CD8-positive, alpha-beta memory T cell (primary cell): ENCODE data around the gene MRTFA. TPM values are rescaled to one million over a fixed set of nuclear protein-coding genes. Genes with fewer than 3 reads are reported as not detected.
A peak's percentile ranks its signal among the peaks of the same experiment; 100 is the strongest.

ENCODE experiments used
- CTCF ChIA-PET: fragments of 350-600 bp; sonication (Branson Sonifier 250); formaldehyde crosslinking; loops from one replicate; lab custom pipeline; 2021; ENCODE audit warnings: antibody characterized with exemption; lab: Charles Lee
- POLR2A ChIA-PET: fragments of 350-600 bp; sonication (Branson Sonifier 250); formaldehyde crosslinking; loops from one replicate; lab custom pipeline; 2021; ENCODE audit warnings: antibody characterized with exemption; lab: Charles Lee
- DNase-seq, 5 donors: peaks; one replicate each; pipeline versions ENCODE4 v3.0.0 to v3.0.0-alpha.2; 2020 to 2022; ENCODE audit warnings: mixed read lengths in 1 of 5
- H3K27ac ChIP-seq: one replicate; pipeline ENCODE4 v1.7.0; 2013; ENCODE audit warnings: low read depth, mild to moderate bottlenecking, low read length, moderate library complexity
- H3K27me3 ChIP-seq: 2 replicates; pipeline ENCODE4 v1.7.0; 2013; ENCODE audit warnings: low read length, mild to moderate bottlenecking; ENCODE audit not compliant: insufficient read depth, poor library complexity, severe bottlenecking
- H3K36me3 ChIP-seq: 2 replicates; pipeline ENCODE4 v1.7.0; 2013; ENCODE audit warnings: mild to moderate bottlenecking, low read length, moderate library complexity; ENCODE audit not compliant: insufficient read depth
- H3K4me1 ChIP-seq: 2 replicates; pipeline ENCODE4 v1.7.0; 2013; ENCODE audit warnings: mild to moderate bottlenecking, low read length, moderate library complexity; ENCODE audit not compliant: insufficient read depth
- H3K4me3 ChIP-seq: 2 replicates; pipeline ENCODE4 v1.7.0; 2013; ENCODE audit warnings: mild to moderate bottlenecking, low read length
- H3K9me3 ChIP-seq: 2 replicates; pipeline ENCODE4 v1.7.0; 2013; ENCODE audit warnings: mild to moderate bottlenecking, low read length
- H3K27ac Mint-ChIP-seq, 8 donors: one replicate each; pipeline ENCODE4 v1.8.0; 2020 to 2021; ENCODE audit warnings: mixed read lengths in 8 of 8, mild to moderate bottlenecking in 6 of 8, inconsistent platforms in 3 of 8, moderate library complexity in 3 of 8
- H3K27me3 Mint-ChIP-seq, 2 donors: one replicate each; pipeline ENCODE4 v1.8.0; 2020 to 2021; ENCODE audit warnings: mixed read lengths in 2 of 2, mild to moderate bottlenecking in 1 of 2, moderate library complexity in 1 of 2
- H3K36me3 Mint-ChIP-seq, 3 donors: one replicate each; pipeline ENCODE4 v1.8.0; 2020 to 2021; ENCODE audit warnings: mixed read lengths in 3 of 3, inconsistent platforms in 1 of 3, mild to moderate bottlenecking in 1 of 3
- H3K4me1 Mint-ChIP-seq, 3 donors: one replicate each; pipeline ENCODE4 v1.8.0; 2020 to 2021; ENCODE audit warnings: mixed read lengths in 3 of 3, inconsistent platforms in 1 of 3, mild to moderate bottlenecking in 1 of 3
- H3K4me3 Mint-ChIP-seq, 7 donors: one replicate each; pipeline ENCODE4 v1.8.0; 2020 to 2021; ENCODE audit warnings: mixed read lengths in 7 of 7, mild to moderate bottlenecking in 6 of 7, moderate library complexity in 4 of 7, inconsistent platforms in 2 of 7
- H3K9me3 Mint-ChIP-seq, 5 donors: one replicate each; pipeline ENCODE4 v1.8.0; 2020 to 2022; ENCODE audit warnings: mixed read lengths in 5 of 5, mild to moderate bottlenecking in 3 of 5, moderate library complexity in 2 of 5, inconsistent platforms in 1 of 5
- polyA plus RNA-seq: library from polyadenylated mRNA; unstranded; fragments of 300-500 nt; fragmentation: Illumina TruSeq; gene quantifications from one replicate; pipeline ENCODE4 v1.2.3, GENCODE V29; 2021
- total RNA-seq, 2 experiments: library from RNA; stranded (reverse); gene quantifications; one replicate each; pipeline ENCODE4 v1.2.3, GENCODE V29; 2021

MRTFA gene
- total and polyA plus RNA-seq, 3 experiments from 2014 or later = 22.9 to 40.5 (median 38.6) TPM

DNA sequence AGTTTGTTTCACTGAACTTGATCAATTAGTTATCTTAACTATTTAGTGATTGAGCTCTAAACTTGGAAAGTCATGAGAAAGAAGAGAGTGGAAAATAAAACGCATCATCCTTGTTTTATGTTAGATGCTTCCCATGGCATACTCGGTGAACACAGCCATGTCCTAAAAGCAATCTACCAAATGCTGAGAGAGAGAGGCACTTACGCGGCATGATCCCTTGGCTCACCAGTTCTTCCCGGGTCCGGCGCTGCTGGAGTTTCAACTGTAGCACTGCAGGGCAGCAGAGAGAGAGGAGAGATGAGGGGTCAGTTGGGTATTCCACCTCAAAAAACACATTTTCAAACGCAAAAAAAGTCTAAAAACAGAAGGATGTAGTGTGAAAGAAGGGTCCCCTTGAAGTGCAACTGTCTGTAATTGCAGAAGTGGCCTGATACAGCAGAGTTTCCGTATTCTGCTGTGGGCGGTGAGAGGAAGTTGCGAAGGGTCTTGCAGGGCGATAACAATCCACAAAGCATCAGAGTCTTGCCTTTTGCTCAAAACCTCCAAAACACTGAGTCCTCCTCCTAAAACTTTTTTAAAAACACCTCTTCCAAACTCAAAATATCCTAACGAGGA is 173.4 kb downstream of the MRTFA start:
- ChIA-PET CTCF (interaction anchor here (0.8 to 2.5 kb wide), 8 partner anchors 9 to 183 kb away, joined by 3 to 12 read pairs (median 3); no protein-coding TSS in a partner anchor), POLR2A (interaction anchor here (1.0 kb wide), 1 partner anchor 9 kb away, joined by 3 read pairs; no protein-coding TSS in a partner anchor)
- peak overlapping the region; percentile 70 for H3K27ac ChIP-seq
- H3K27me3 ChIP-seq = no peaks in the 10 kb centered on the region
- peak overlapping the region; percentile 88 to 99 (median 97) for H3K4me3 Mint-ChIP-seq
- no peaks in the 10 kb centered on the region for H3K27me3 Mint-ChIP-seq
- H3K36me3 Mint-ChIP-seq = peaks cover 3 to 34% (median 8%) of the 10 kb centered on the region in 3 donors
- H3K9me3 ChIP-seq = no peaks in the 10 kb centered on the region
- peaks cover 53% of the 10 kb centered on the region for H3K4me1 ChIP-seq
- no peaks in the 10 kb centered on the region for H3K9me3 Mint-ChIP-seq
- peak overlapping the region; percentile 83 for H3K4me3 ChIP-seq
- H3K4me1 Mint-ChIP-seq = peaks cover 58 to 64% (median 61%) of the 10 kb centered on the region in 3 donors
- no peaks in the 10 kb centered on the region for H3K36me3 ChIP-seq
- peak; percentile 2 to 66 (median 29) for DNase-seq
- peak overlapping the region; percentile 78 to 99 (median 94) for H3K27ac Mint-ChIP-seq

DNA sequence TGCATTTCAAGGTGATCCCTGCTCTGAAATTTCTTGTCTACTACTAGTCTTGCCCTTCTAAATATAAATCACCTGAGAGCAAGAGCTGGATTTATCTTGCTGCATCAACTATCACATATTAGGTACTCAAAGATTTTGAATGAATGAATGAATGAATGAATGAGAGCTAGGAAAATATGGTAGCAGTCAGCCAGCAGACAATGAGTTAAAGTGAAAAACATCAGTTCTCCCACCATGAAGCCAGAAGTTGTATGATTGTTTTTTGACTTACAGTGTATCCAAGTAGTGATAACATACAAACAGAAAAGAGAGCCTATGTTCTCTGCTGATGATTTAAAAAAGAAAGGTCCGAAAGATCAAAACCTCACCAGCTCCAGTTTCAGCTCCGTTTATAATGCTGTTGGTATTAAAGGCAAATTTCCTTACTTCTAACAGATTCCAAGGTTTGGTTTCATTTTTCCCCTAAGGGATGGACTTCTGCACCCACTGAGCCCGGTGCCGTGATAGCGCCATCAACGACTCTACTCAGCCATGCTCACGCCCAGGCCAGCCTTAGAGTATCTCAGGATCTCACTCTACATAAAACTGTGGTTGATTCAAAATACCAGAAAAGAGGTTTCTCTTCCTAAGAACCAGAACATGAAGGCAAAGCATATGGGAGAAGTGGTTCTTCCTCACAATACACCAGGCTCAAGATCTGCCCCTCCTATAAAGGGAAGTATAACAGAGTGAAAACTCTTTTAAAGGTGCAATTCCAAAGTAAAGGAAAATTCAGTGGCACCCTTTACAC is 174.1 kb downstream of the MRTFA start:
- CTCF ChIA-PET = interaction anchor here (0.8 to 1.4 kb wide), 8 partner anchors 8 to 183 kb away, joined by 3 to 7 read pairs (median 3); no protein-coding TSS in a partner anchor
- Histone ChIP-seq H3K27ac (peak overlapping the region; percentile 70), H3K27me3 (no peaks in the 10 kb centered on the region), H3K9me3 (no peaks in the 10 kb centered on the region), H3K4me1 (peaks cover 60% of the 10 kb centered on the region), H3K4me3 (peak overlapping the region; percentile 83), H3K36me3 (no peaks in the 10 kb centered on the region)
- Mint-ChIP-seq H3K4me3 (peak overlapping the region; percentile 88 to 99 (median 97)), H3K36me3 (peaks cover 3 to 41% (median 10%) of the 10 kb centered on the region in 3 donors), H3K9me3 (no peaks in the 10 kb centered on the region), H3K27me3 (no peaks in the 10 kb centered on the region), H3K4me1 (peaks cover 64 to 72% (median 65%) of the 10 kb centered on the region in 3 donors), H3K27ac (peak overlapping the region; percentile 78 to 99 (median 94))
- peak in 2 of 5 donors; percentile 14 to 20 for DNase-seq
- POLR2A ChIA-PET = no interaction called here

GRCh38 chr22:40453671-40454070 is 182.8 kb downstream of the MRTFA start:
- Mint-ChIP-seq H3K4me1 (peaks cover 60 to 89% (median 78%) of the 10 kb centered on the region in 3 donors), H3K4me3 (no peak overlapping the region), H3K9me3 (no peaks in the 10 kb centered on the region), H3K36me3 (peaks cover 0 to 42% (median 8%) of the 10 kb centered on the region in 3 donors), H3K27ac (peak overlapping the region in 3 of 8 donors; percentile 51 to 73 (median 56)), H3K27me3 (peaks cover 0 to 2% of the 10 kb centered on the region in 2 donors)
- H3K27ac ChIP-seq = no peak overlapping the region
- H3K4me1 ChIP-seq = peaks cover 71% of the 10 kb centered on the region
- no peaks in the 10 kb centered on the region for H3K36me3 ChIP-seq
- CTCF ChIA-PET = interaction anchor here (1.1 to 1.2 kb wide), 2 partner anchors 9 to 14 kb away, joined by 3 to 4 read pairs; no protein-coding TSS in a partner anchor
- POLR2A ChIA-PET = no interaction called here
- DNase-seq = no peak
- H3K9me3 ChIP-seq = no peaks in the 10 kb centered on the region
- no peak overlapping the region for H3K4me3 ChIP-seq
- no peaks in the 10 kb centered on the region for H3K27me3 ChIP-seq

DNA sequence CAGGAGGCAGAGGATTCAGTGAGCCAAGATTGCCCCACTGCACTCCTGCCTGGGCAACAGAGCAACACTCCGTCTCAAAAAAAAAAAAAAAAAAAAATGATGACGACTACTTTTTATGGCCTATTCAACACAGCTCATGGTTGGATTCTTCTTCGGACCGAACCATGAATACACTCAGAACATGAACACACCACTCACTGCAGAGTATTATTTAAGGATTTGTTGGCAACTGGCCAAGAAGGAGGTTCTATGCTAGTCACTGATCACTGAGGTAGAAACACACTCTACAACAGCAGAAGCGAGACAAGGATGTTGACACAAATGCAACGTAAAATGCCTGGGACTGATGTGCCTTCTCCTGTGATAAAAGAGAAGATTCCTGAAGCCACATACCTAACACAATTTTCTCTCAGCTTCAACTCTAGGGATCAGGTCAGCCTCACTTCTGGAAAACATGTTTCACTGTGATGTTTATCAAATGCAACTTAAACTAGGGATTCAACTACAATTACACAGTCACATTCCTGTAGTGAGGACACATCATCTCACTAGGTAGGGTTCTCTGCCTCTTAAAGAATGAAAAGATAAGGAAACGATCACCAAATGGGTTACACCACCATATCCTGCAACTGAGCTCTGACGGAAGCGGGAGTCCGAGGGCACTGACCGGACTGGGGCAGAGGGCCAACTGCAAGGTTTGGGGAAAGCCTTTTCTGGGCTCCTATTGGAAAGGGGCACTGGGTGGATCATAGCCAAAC is 183.6 kb downstream of the MRTFA start:
- ChIA-PET POLR2A (no interaction called here), CTCF (interaction anchor here (1.1 to 1.5 kb wide), 2 partner anchors 9 to 11 kb away, joined by 3 read pairs; no protein-coding TSS in a partner anchor)
- Histone ChIP-seq H3K4me3 (no peak overlapping the region), H3K9me3 (no peaks in the 10 kb centered on the region), H3K27me3 (no peaks in the 10 kb centered on the region), H3K36me3 (no peaks in the 10 kb centered on the region), H3K4me1 (peaks cover 68% of the 10 kb centered on the region), H3K27ac (no peak overlapping the region)
- Mint-ChIP-seq H3K9me3 (no peaks in the 10 kb centered on the region), H3K36me3 (peaks cover 0 to 38% (median 3%) of the 10 kb centered on the region in 3 donors), H3K27ac (peak overlapping the region in 7 of 8 donors; percentile 20 to 75 (median 31)), H3K27me3 (peaks cover 0 to 2% of the 10 kb centered on the region in 2 donors), H3K4me3 (peak overlapping the region in 3 of 7 donors; percentile 7 to 59 (median 54)), H3K4me1 (peaks cover 56 to 86% (median 75%) of the 10 kb centered on the region in 3 donors)
- peak in 1 of 5 donors; percentile 27 for DNase-seq

DNA sequence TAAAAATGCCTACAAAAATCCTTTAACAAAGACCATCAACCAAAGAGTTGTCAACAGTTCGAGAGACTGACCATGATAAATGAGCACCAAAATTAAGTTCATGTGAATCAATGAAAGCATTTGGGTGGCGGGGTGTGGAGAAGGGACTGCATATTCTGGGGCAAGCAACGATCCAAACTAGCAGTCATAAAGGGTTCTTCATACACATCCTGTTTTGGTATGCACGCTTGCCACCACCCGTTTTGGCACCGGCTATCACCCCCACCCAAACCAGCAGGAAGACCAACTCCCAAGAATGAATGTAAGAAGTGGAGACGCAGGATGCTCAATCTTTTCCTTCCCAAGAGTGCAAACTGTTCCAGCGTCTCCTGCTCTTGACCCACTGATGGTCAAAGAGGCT is 185.3 kb downstream of the MRTFA start:
- no peaks in the 10 kb centered on the region for H3K9me3 Mint-ChIP-seq
- peaks cover 0 to 42% (median 6%) of the 10 kb centered on the region in 3 donors for H3K36me3 Mint-ChIP-seq
- peaks cover 61 to 86% (median 78%) of the 10 kb centered on the region in 3 donors for H3K4me1 Mint-ChIP-seq
- Histone ChIP-seq H3K36me3 (no peaks in the 10 kb centered on the region), H3K9me3 (no peaks in the 10 kb centered on the region), H3K27me3 (no peaks in the 10 kb centered on the region), H3K4me1 (peaks cover 58% of the 10 kb centered on the region), H3K27ac (no peak overlapping the region), H3K4me3 (peak overlapping the region; percentile 40)
- ChIA-PET CTCF (interaction anchor here (1.2 to 3.6 kb wide), 4 partner anchors 11 to 196 kb away, joined by 3 to 17 read pairs (median 4); no protein-coding TSS in a partner anchor), POLR2A (interaction anchor here (0.7 kb wide), 1 partner anchor 1904 kb away, joined by 8 read pairs; no protein-coding TSS in a partner anchor)
- DNase-seq = peak in 2 of 5 donors; percentile 17 to 45
- H3K4me3 Mint-ChIP-seq = peak overlapping the region; percentile 32 to 89 (median 74)
- H3K27me3 Mint-ChIP-seq = peaks cover 0 to 2% of the 10 kb centered on the region in 2 donors
- H3K27ac Mint-ChIP-seq = peak overlapping the region; percentile 37 to 93 (median 87)

DNA sequence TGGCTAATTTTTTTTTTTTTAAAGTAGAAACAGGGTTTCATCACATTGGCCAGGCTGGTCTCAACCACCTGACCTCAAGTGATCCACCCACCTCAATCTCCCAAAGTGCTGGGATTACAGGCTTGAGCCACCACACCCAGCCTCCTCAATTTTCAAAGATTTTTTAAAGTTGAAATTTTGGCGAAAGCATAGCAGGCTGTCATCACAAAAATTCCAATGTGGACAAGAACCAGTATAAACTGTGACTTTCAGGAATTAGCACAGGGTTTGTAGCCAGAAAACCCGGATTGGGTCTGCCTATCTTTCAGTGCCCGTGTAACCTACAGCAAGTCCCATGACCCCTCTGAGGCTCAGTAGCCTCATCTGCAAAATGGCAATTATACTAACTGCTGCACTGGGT is 185.9 kb downstream of the MRTFA start:
- peak overlapping the region in 6 of 7 donors; percentile 59 to 89 (median 76) for H3K4me3 Mint-ChIP-seq
- H3K36me3 ChIP-seq = no peaks in the 10 kb centered on the region
- CTCF ChIA-PET = interaction anchor here (1.4 to 3.6 kb wide), 2 partner anchors 12 to 14 kb away, joined by 5 to 17 read pairs; no protein-coding TSS in a partner anchor

DNA sequence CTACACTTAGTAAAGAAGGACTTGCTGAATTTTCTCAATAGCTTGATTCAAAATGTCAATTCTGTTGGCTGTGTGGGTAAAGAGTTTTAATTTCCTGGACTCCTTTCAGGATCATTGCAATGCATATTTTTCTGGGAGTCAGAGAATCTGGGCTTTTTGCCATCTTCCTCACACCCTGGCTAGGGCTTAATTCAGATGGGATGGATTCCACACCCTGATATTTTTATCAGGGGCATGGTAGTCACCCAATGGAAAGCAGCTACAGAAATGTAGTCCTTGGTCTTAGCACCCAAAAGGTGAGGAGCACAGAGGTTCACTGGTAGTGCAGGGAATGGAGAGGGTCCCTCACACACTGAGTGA is 186.9 kb downstream of the MRTFA start:
- no peaks in the 10 kb centered on the region for H3K9me3 Mint-ChIP-seq
- POLR2A ChIA-PET = no interaction called here
- Histone ChIP-seq H3K4me1 (peaks cover 56% of the 10 kb centered on the region), H3K4me3 (no peak overlapping the region), H3K27ac (no peak overlapping the region), H3K36me3 (no peaks in the 10 kb centered on the region), H3K9me3 (no peaks in the 10 kb centered on the region), H3K27me3 (no peaks in the 10 kb centered on the region)
- CTCF ChIA-PET = interaction anchor here (3.6 kb wide), 1 partner anchor 13 kb away, joined by 17 read pairs; no protein-coding TSS in a partner anchor
- H3K36me3 Mint-ChIP-seq = peaks cover 0 to 49% (median 8%) of the 10 kb centered on the region in 3 donors
- peak overlapping the region in 2 of 7 donors; percentile 10 to 41 for H3K4me3 Mint-ChIP-seq
- H3K27me3 Mint-ChIP-seq = no peaks in the 10 kb centered on the region
- H3K27ac Mint-ChIP-seq = peak overlapping the region in 6 of 8 donors; percentile 24 to 77 (median 62)
- no peak for DNase-seq
- H3K4me1 Mint-ChIP-seq = peaks cover 65 to 90% (median 87%) of the 10 kb centered on the region in 3 donors

More for the DNA sequence above, 185.9 kb downstream of the MRTFA start:
- Mint-ChIP-seq H3K4me1 (peaks cover 64 to 89% (median 84%) of the 10 kb centered on the region in 3 donors), H3K36me3 (peaks cover 0 to 47% (median 8%) of the 10 kb centered on the region in 3 donors), H3K27ac (peak overlapping the region in 6 of 8 donors; percentile 37 to 90 (median 76)), H3K27me3 (peaks cover 0 to 2% of the 10 kb centered on the region in 2 donors), H3K9me3 (no peaks in the 10 kb centered on the region)
- no peak for DNase-seq
- H3K27ac ChIP-seq = no peak overlapping the region
- peak overlapping the region; percentile 29 for H3K4me3 ChIP-seq
- no peaks in the 10 kb centered on the region for H3K27me3 ChIP-seq
- no peaks in the 10 kb centered on the region for H3K9me3 ChIP-seq
- peaks cover 58% of the 10 kb centered on the region for H3K4me1 ChIP-seq
- POLR2A ChIA-PET = no interaction called here
